IMR-90 (cell line): ENCODE data around the gene MTM1.

ENCODE experiments used
- BHLHE40 ChIP-seq: fragments of 150-350 bp; IDR thresholded peaks from 2 replicates; pipeline ENCODE4 v1.6.1; 2016; ENCODE audit warnings: mild to moderate bottlenecking, low read depth, low read length
- CEBPB ChIP-seq: IDR thresholded peaks from 2 replicates; pipeline ENCODE4 v1.6.1; 2012; ENCODE audit warnings: low read depth, low read length, improper control_type of control experiment
- ELK1 ChIP-seq: fragments of 150-350 bp; IDR thresholded peaks from 2 replicates; pipeline ENCODE4 v1.6.1; 2016; ENCODE audit warnings: low read depth, mild to moderate bottlenecking, low read length, moderate library complexity, borderline replicate concordance
- FOS ChIP-seq: fragments of 150-350 bp; IDR thresholded peaks from 2 replicates; pipeline ENCODE4 v1.6.1; 2016; ENCODE audit warnings: low read depth, low read length
- MAZ ChIP-seq: IDR thresholded peaks from 2 replicates; pipeline ENCODE4 v1.6.1; 2012; ENCODE audit warnings: low read depth, mild to moderate bottlenecking, low read length, improper control_type of control experiment, moderate library complexity, borderline replicate concordance
- MXI1 ChIP-seq: IDR thresholded peaks from 2 replicates; pipeline ENCODE4 v1.6.1; 2012; ENCODE audit warnings: low read depth, mild to moderate bottlenecking, low read length, moderate library complexity, borderline replicate concordance
- NFE2L2 ChIP-seq: fragments of 150-350 bp; IDR thresholded peaks from 2 replicates; pipeline ENCODE4 v1.6.1; 2016; ENCODE audit warnings: low read depth, mild to moderate bottlenecking, low read length
- POLR2A ChIP-seq: IDR thresholded peaks from 2 replicates; pipeline ENCODE4 v1.6.1; 2012; ENCODE audit warnings: mild to moderate bottlenecking, low read depth, low read length
- RAD21 ChIP-seq: IDR thresholded peaks from 2 replicates; pipeline ENCODE4 v1.6.1; 2012; ENCODE audit warnings: low read length, improper control_type of control experiment
- RCOR1 ChIP-seq: IDR thresholded peaks from 2 replicates; pipeline ENCODE4 v1.6.1; 2012; ENCODE audit warnings: mild to moderate bottlenecking, low read length, improper control_type of control experiment; ENCODE audit not compliant: insufficient replicate concordance
- SMC3 ChIP-seq: fragments of 150-350 bp; IDR thresholded peaks from 2 replicates; pipeline ENCODE4 v1.6.1; 2016; ENCODE audit warnings: low read depth, mild to moderate bottlenecking, antibody characterized with exemption, low read length, moderate library complexity
- USF2 ChIP-seq: fragments of 150-350 bp; IDR thresholded peaks from 2 replicates; pipeline ENCODE4 v1.6.1; 2017; ENCODE audit warnings: mild to moderate bottlenecking, antibody characterized with exemption, low read length, low read depth
- TF ChIP-seq, protein P1 (sequence below): conservative IDR thresholded peaks from 2 replicates; pipeline ENCODE4 v1.5.1; 2012; ENCODE audit warnings: mild to moderate bottlenecking, low read depth, low read length, improper control_type of control experiment

- TF ChIP-seq POLR2A: no peak
- TF ChIP-seq USF2: no peak
- TF ChIP-seq, protein P1, sequence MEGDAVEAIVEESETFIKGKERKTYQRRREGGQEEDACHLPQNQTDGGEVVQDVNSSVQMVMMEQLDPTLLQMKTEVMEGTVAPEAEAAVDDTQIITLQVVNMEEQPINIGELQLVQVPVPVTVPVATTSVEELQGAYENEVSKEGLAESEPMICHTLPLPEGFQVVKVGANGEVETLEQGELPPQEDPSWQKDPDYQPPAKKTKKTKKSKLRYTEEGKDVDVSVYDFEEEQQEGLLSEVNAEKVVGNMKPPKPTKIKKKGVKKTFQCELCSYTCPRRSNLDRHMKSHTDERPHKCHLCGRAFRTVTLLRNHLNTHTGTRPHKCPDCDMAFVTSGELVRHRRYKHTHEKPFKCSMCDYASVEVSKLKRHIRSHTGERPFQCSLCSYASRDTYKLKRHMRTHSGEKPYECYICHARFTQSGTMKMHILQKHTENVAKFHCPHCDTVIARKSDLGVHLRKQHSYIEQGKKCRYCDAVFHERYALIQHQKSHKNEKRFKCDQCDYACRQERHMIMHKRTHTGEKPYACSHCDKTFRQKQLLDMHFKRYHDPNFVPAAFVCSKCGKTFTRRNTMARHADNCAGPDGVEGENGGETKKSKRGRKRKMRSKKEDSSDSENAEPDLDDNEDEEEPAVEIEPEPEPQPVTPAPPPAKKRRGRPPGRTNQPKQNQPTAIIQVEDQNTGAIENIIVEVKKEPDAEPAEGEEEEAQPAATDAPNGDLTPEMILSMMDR: no peak
- no peak for TF ChIP-seq FOS
- TF ChIP-seq MAZ: no peak
- TF ChIP-seq SMC3: no peak
- no peak for TF ChIP-seq NFE2L2
- TF ChIP-seq ELK1: no peak
- TF ChIP-seq RCOR1: no peak
- no peak for TF ChIP-seq CEBPB
- TF ChIP-seq RAD21: no peak
- no peak for TF ChIP-seq MXI1
- no peak for TF ChIP-seq BHLHE40
These were observed 33.9 kb downstream of the MTM1 start for GRCh38 chrX:150602296-150602695.
